SK-N-SH treated with all-trans-retinoic acid at 6 μM for 48 hours (cell line): ENCODE results near the gene FAM174A.

Experiments
- ATAC-seq: fragments of 200-7000 bp; cut with Tn5 transposase; 3 replicates; pipeline ENCODE4 v1.9.1; 2020; ENCODE audit warnings: mild to moderate bottlenecking, moderate library complexity
- ARNTL ChIP-seq: fragments of 450-650 bp; formaldehyde crosslinking; IDR thresholded peaks from 2 replicates; pipeline ENCODE4 v1.5.0; 2020; ENCODE audit warnings: low read depth, mild to moderate bottlenecking, moderate library complexity, borderline replicate concordance
- CSDC2 ChIP-seq: fragments of 250-450 bp; sonication (Bioruptor Pico); IDR thresholded peaks from 2 replicates; pipeline ENCODE4 v1.5.0; 2020; ENCODE audit warnings: mild to moderate bottlenecking, moderate library complexity
- ESRRG ChIP-seq: fragments of 250-450 bp; sonication (Bioruptor Pico); IDR thresholded peaks from 2 replicates; pipeline ENCODE4 v1.6.1; 2021; ENCODE audit warnings: mild to moderate bottlenecking
- GLIS3 ChIP-seq: fragments of 250-450 bp; sonication (Bioruptor Pico); IDR thresholded peaks from 2 replicates; pipeline ENCODE4 v1.5.0; 2020; ENCODE audit warnings: mild to moderate bottlenecking, moderate library complexity
- ISL1 ChIP-seq: fragments of 250-450 bp; sonication (Bioruptor Pico); IDR thresholded peaks from 2 replicates; pipeline ENCODE4 v2.1.2; 2022; ENCODE audit warnings: mild to moderate bottlenecking, moderate library complexity
- OSR1 ChIP-seq: fragments of 250-450 bp; sonication (Bioruptor Pico); IDR thresholded peaks from 2 replicates; pipeline ENCODE4 v1.8.0; 2022; ENCODE audit warnings: moderate library complexity, mild to moderate bottlenecking, inconsistent platforms
- RARB ChIP-seq: fragments of 250-450 bp; sonication (Bioruptor Pico); IDR thresholded peaks from 2 replicates; pipeline ENCODE4 v1.8.0; 2021; ENCODE audit warnings: mild to moderate bottlenecking, moderate library complexity
- SNAI2 ChIP-seq: fragments of 250-450 bp; sonication (Bioruptor Pico); IDR thresholded peaks from 2 replicates; pipeline ENCODE4 v1.5.0; 2020; ENCODE audit warnings: mild to moderate bottlenecking, moderate library complexity
- TCF4 ChIP-seq: fragments of 250-450 bp; sonication (Bioruptor Pico); IDR thresholded peaks from 2 replicates; pipeline ENCODE4 v1.8.0; 2021; ENCODE audit warnings: mild to moderate bottlenecking, moderate library complexity, borderline replicate concordance
- TOX ChIP-seq: fragments of 250-450 bp; sonication (Bioruptor Pico); IDR thresholded peaks from 2 replicates; pipeline ENCODE4 v1.8.0; 2021; ENCODE audit warnings: mild to moderate bottlenecking, moderate library complexity, borderline replicate concordance
- ZC3H10 ChIP-seq: fragments of 250-450 bp; sonication (Bioruptor Pico); IDR thresholded peaks from 2 replicates; pipeline ENCODE4 v1.5.1; 2021; ENCODE audit warnings: mild to moderate bottlenecking, moderate library complexity
- ZFP3 ChIP-seq: fragments of 250-450 bp; sonication (Bioruptor Pico); IDR thresholded peaks from 2 replicates; pipeline ENCODE4 v1.5.0; 2020; ENCODE audit warnings: mild to moderate bottlenecking, moderate library complexity
- ZFP30 ChIP-seq: fragments of 450-650 bp; formaldehyde crosslinking; IDR thresholded peaks from 2 replicates; pipeline ENCODE4 v1.5.0; 2022; ENCODE audit warnings: mild to moderate bottlenecking, moderate library complexity
- ZNF565 ChIP-seq: fragments of 450-650 bp; formaldehyde crosslinking; conservative IDR thresholded peaks from 2 replicates; pipeline ENCODE4 v1.5.0; 2020; ENCODE audit warnings: low read depth, mild to moderate bottlenecking, moderate library complexity
- ZNF70 ChIP-seq: fragments of 450-650 bp; formaldehyde crosslinking; IDR thresholded peaks from 2 replicates; pipeline ENCODE4 v1.5.0; 2020; ENCODE audit warnings: mild to moderate bottlenecking, moderate library complexity
- ZNF8 ChIP-seq: fragments of 450-650 bp; formaldehyde crosslinking; IDR thresholded peaks from 2 replicates; pipeline ENCODE4 v1.5.0; 2020; ENCODE audit warnings: mild to moderate bottlenecking, moderate library complexity
- TF ChIP-seq, protein P1 (sequence below): fragments of 250-450 bp; sonication (Bioruptor Pico); IDR thresholded peaks from 2 replicates; pipeline ENCODE4 v1.8.0; 2021; ENCODE audit warnings: low read depth, mild to moderate bottlenecking, moderate library complexity, borderline replicate concordance
- TF ChIP-seq, protein P2 (sequence below): fragments of 250-450 bp; sonication (Bioruptor Pico); IDR thresholded peaks from 2 replicates; pipeline ENCODE4 v1.5.1; 2021; ENCODE audit warnings: mild to moderate bottlenecking, moderate library complexity
- TF ChIP-seq, protein P3 (sequence below): fragments of 250-450 bp; sonication (Bioruptor Pico); IDR thresholded peaks from 2 replicates; pipeline ENCODE4 v1.8.0; 2020; ENCODE audit warnings: mild to moderate bottlenecking, moderate library complexity, borderline replicate concordance
- TF ChIP-seq, protein P4 (sequence below): fragments of 250-450 bp; sonication (Bioruptor Pico); IDR thresholded peaks from 2 replicates; pipeline ENCODE4 v1.5.1; 2020; ENCODE audit warnings: low read depth, mild to moderate bottlenecking, moderate library complexity
- TF ChIP-seq, protein P5 (sequence below): fragments of 250-450 bp; sonication (Bioruptor Pico); IDR thresholded peaks from 2 replicates; pipeline ENCODE4 v1.5.0; 2020; ENCODE audit warnings: mild to moderate bottlenecking, moderate library complexity

Gene FAM174A

DNA sequence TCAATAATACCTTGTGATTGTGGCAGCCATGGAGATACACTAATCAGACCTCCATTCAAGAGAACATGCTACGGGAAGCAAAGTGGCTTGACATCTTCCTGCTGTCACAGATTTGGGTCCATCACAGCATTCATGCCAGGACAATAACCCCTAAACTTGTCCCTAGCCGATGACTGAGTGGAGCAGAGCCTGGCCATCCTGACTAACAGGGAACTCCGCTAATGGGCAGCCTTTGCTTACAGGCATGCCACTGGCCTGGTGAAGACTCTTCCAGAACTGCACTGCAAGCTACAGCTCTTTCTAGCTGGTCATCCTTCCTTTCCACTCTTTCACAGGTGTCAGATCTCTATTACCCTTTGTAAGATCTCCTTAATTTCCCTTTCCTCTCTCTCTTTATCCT is 16.0 kb downstream of the FAM174A start:
- TF ChIP-seq SNAI2 (CRISPR knock-in tag) = no peak
- TF ChIP-seq ZC3H10 (CRISPR knock-in tag) = no peak
- no peak for TF ChIP-seq GLIS3
- TF ChIP-seq, protein P1, sequence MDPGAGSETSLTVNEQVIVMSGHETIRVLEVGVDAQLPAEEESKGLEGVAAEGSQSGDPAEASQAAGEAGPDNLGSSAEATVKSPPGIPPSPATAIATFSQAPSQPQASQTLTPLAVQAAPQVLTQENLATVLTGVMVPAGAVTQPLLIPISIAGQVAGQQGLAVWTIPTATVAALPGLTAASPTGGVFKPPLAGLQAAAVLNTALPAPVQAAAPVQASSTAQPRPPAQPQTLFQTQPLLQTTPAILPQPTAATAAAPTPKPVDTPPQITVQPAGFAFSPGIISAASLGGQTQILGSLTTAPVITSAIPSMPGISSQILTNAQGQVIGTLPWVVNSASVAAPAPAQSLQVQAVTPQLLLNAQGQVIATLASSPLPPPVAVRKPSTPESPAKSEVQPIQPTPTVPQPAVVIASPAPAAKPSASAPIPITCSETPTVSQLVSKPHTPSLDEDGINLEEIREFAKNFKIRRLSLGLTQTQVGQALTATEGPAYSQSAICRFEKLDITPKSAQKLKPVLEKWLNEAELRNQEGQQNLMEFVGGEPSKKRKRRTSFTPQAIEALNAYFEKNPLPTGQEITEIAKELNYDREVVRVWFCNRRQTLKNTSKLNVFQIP = no peak
- TF ChIP-seq CSDC2 (CRISPR knock-in tag) = no peak
- no peak for TF ChIP-seq RARB (CRISPR knock-in tag)
- no peak for TF ChIP-seq ZNF8
- TF ChIP-seq ZNF565 (CRISPR knock-in tag) = no peak
- no peak for TF ChIP-seq TOX (CRISPR knock-in tag)
- TF ChIP-seq ISL1 (CRISPR knock-in tag) = no peak
- no peak for TF ChIP-seq OSR1
- peak; percentile 33 for ATAC-seq

DNA sequence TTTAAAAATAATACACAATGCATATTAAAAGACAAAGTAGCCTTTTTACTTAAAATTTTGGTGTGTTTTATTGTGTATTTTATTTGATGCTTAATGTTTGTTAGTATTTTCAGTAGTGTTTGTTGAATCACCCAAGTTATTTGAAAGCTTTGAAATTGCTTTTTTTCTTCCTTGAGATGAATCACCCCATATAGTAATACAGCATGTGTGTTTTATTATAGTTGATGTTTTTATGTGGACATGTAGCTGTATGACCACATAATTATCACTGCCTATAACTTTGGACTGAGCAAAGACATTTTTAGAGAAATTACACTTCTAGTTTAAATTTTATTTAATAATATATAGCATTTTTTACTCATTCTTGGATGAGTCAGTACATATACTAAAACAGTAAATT is 18.0 kb downstream of the FAM174A start:
- ATAC-seq = peak; percentile 44; the same call in 1 of the 3 replicates
- TF ChIP-seq, protein P1 = no peak

DNA sequence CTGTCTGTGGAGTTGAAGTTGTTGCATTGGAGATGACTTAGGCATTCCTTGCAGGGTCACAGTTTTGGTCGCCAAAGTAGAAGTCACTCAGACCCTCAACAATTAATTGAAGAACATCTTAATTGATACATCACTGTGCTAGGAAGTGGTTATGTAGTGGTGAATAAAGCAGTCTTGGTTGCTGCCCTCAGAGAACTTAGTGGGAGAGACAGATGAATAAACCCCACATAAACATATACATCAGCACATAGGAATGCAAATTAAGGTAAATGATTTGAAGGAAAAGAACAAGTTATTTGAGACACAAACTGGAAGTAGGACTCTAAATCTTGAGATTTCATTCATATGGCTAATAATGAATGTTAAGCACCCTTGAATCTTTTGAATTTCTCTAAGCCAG is 25.7 kb downstream of the FAM174A start:
- TF ChIP-seq CSDC2 (CRISPR knock-in tag) = no peak
- no peak for TF ChIP-seq RARB (CRISPR knock-in tag)
- TF ChIP-seq ZNF8 = no peak
- TF ChIP-seq OSR1 = no peak
- TF ChIP-seq, protein P1 = no peak
- TF ChIP-seq, protein P2, sequence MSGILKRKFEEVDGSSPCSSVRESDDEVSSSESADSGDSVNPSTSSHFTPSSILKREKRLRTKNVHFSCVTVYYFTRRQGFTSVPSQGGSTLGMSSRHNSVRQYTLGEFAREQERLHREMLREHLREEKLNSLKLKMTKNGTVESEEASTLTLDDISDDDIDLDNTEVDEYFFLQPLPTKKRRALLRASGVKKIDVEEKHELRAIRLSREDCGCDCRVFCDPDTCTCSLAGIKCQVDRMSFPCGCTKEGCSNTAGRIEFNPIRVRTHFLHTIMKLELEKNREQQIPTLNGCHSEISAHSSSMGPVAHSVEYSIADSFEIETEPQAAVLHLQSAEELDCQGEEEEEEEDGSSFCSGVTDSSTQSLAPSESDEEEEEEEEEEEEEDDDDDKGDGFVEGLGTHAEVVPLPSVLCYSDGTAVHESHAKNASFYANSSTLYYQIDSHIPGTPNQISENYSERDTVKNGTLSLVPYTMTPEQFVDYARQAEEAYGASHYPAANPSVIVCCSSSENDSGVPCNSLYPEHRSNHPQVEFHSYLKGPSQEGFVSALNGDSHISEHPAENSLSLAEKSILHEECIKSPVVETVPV (CRISPR knock-in tag) = no peak
- TF ChIP-seq SNAI2 (CRISPR knock-in tag) = no peak
- no peak for TF ChIP-seq TOX (CRISPR knock-in tag)
- no peak for TF ChIP-seq TCF4 (CRISPR knock-in tag)
- no peak for TF ChIP-seq ESRRG (CRISPR knock-in tag)
- no peak for TF ChIP-seq ISL1 (CRISPR knock-in tag)
- no peak for TF ChIP-seq ZFP30 (CRISPR knock-in tag)
- TF ChIP-seq, protein P3, sequence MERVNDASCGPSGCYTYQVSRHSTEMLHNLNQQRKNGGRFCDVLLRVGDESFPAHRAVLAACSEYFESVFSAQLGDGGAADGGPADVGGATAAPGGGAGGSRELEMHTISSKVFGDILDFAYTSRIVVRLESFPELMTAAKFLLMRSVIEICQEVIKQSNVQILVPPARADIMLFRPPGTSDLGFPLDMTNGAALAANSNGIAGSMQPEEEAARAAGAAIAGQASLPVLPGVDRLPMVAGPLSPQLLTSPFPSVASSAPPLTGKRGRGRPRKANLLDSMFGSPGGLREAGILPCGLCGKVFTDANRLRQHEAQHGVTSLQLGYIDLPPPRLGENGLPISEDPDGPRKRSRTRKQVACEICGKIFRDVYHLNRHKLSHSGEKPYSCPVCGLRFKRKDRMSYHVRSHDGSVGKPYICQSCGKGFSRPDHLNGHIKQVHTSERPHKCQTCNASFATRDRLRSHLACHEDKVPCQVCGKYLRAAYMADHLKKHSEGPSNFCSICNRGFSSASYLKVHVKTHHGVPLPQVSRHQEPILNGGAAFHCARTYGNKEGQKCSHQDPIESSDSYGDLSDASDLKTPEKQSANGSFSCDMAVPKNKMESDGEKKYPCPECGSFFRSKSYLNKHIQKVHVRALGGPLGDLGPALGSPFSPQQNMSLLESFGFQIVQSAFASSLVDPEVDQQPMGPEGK (CRISPR knock-in tag) = no peak
- TF ChIP-seq, protein P4, sequence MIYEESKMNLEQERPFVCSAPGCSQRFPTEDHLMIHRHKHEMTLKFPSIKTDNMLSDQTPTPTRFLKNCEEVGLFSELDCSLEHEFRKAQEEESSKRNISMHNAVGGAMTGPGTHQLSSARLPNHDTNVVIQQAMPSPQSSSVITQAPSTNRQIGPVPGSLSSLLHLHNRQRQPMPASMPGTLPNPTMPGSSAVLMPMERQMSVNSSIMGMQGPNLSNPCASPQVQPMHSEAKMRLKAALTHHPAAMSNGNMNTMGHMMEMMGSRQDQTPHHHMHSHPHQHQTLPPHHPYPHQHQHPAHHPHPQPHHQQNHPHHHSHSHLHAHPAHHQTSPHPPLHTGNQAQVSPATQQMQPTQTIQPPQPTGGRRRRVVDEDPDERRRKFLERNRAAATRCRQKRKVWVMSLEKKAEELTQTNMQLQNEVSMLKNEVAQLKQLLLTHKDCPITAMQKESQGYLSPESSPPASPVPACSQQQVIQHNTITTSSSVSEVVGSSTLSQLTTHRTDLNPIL (CRISPR knock-in tag) = no peak
- no peak for TF ChIP-seq ZNF70 (CRISPR knock-in tag)
- TF ChIP-seq ARNTL (CRISPR knock-in tag) = no peak
- TF ChIP-seq, protein P5, sequence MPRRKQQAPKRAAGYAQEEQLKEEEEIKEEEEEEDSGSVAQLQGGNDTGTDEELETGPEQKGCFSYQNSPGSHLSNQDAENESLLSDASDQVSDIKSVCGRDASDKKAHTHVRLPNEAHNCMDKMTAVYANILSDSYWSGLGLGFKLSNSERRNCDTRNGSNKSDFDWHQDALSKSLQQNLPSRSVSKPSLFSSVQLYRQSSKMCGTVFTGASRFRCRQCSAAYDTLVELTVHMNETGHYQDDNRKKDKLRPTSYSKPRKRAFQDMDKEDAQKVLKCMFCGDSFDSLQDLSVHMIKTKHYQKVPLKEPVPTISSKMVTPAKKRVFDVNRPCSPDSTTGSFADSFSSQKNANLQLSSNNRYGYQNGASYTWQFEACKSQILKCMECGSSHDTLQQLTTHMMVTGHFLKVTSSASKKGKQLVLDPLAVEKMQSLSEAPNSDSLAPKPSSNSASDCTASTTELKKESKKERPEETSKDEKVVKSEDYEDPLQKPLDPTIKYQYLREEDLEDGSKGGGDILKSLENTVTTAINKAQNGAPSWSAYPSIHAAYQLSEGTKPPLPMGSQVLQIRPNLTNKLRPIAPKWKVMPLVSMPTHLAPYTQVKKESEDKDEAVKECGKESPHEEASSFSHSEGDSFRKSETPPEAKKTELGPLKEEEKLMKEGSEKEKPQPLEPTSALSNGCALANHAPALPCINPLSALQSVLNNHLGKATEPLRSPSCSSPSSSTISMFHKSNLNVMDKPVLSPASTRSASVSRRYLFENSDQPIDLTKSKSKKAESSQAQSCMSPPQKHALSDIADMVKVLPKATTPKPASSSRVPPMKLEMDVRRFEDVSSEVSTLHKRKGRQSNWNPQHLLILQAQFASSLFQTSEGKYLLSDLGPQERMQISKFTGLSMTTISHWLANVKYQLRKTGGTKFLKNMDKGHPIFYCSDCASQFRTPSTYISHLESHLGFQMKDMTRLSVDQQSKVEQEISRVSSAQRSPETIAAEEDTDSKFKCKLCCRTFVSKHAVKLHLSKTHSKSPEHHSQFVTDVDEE (CRISPR knock-in tag) = no peak
- TF ChIP-seq ZFP3 (CRISPR knock-in tag) = no peak
- TF ChIP-seq GLIS3 = no peak
- TF ChIP-seq, all 23 proteins: peak for 0
- no peak for ATAC-seq
